Stimulated activated CD4-positive, alpha-beta T cell treated with anti-CD3 and anti-CD28 coated beads, Interleukin-2, amount 100 ng/mL, for 24 hours (primary cell): ENCODE measurements around the gene SMIM41.

Source experiments
- DNase-seq, 2 donors: peaks; one replicate each; pipeline ENCODE4 v3.0.0-alpha.2; 2020

Gene SMIM41

GRCh38 chr12:52052468-52053186 is 26.9 kb upstream of the SMIM41 start:
- peak; percentile 25 to 35 for DNase-seq

DNA sequence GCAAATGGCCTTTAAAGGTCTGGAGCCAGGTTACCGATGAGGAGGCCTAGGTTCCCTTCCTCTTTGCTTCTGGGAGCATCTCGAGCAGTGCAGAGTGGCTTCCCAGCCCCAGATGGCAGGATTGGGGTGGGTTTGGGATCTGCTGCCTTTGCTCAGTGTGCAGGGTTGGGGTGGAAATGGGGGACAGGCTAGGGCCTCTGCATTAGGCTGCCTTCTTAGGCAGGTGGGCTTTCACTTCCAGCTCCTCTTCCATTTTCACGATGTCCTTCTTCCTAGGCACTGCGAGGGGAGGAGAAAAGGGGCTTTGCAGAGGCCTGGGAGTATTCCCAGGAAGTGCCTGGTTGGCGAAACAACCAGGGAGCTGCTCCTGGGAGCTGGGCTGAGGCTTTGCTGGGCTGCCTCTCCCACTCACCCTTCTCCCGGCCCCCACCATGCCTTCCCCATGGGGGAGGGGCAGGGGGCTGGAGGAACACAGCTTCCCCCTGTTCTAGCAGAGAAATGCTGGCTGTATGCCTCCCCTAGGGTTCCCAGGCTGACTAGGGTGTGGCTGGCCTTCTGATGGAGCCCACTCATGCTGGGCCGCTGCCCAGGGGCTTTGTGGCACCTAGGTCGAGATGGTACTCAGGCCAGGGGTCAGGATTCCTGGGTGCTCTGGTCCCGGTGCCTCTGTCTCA is 25.8 kb upstream of the SMIM41 start:
- no peak for DNase-seq

DNA sequence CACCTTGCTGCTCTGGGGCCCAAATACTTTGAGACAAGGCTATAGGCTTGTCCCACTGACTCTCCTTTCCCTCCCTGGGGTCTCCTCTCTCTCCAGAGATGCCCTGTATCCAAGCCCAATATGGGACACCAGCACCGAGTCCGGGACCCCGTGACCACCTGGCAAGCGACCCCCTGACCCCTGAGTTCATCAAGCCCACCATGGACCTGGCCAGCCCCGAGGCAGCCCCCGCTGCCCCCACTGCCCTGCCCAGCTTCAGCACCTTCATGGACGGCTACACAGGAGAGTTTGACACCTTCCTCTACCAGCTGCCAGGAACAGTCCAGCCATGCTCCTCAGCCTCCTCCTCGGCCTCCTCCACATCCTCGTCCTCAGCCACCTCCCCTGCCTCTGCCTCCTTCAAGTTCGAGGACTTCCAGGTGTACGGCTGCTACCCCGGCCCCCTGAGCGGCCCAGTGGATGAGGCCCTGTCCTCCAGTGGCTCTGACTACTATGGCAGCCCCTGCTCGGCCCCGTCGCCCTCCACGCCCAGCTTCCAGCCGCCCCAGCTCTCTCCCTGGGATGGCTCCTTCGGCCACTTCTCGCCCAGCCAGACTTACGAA is 25.2 kb upstream of the SMIM41 start:
- DNase-seq: no peak

DNA sequence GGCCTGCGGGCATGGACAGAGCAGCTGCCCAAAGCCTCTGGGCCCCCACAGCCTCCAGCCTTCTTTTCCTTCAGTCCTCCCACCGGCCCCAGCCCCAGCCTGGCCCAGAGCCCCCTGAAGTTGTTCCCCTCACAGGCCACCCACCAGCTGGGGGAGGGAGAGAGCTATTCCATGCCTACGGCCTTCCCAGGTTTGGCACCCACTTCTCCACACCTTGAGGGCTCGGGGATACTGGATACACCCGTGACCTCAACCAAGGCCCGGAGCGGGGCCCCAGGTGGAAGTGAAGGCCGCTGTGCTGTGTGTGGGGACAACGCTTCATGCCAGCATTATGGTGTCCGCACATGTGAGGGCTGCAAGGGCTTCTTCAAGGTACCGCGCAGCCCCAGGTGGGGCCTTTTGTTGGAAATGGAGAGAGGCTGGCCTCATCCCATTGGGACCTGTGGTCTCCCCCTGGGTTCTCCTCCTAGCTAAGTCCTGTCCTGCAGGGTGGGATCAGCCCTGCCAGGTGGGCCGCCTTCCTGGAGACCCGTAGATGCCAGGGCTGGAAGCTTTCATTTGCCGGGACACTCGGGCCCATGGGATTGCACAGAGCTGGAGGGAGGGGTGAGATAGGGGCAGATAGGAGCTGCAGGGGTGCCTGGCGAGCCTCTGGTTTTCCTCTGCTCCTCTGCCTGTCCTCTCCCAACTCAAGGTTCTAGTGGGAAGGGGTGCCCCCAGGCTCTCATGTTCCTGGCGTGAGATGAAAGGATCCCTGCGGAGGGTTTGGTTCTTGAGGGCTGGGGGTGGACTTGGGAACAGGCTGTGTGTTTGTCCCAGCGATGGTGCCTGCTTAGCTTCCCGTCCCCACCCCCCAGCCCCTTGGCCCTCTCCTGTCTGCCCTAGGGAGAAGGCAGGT is 24.4 kb upstream of the SMIM41 start:
- DNase-seq: no peak

GRCh38 chr12:52055731-52056711 is 23.5 kb upstream of the SMIM41 start:
- no peak for DNase-seq

DNA sequence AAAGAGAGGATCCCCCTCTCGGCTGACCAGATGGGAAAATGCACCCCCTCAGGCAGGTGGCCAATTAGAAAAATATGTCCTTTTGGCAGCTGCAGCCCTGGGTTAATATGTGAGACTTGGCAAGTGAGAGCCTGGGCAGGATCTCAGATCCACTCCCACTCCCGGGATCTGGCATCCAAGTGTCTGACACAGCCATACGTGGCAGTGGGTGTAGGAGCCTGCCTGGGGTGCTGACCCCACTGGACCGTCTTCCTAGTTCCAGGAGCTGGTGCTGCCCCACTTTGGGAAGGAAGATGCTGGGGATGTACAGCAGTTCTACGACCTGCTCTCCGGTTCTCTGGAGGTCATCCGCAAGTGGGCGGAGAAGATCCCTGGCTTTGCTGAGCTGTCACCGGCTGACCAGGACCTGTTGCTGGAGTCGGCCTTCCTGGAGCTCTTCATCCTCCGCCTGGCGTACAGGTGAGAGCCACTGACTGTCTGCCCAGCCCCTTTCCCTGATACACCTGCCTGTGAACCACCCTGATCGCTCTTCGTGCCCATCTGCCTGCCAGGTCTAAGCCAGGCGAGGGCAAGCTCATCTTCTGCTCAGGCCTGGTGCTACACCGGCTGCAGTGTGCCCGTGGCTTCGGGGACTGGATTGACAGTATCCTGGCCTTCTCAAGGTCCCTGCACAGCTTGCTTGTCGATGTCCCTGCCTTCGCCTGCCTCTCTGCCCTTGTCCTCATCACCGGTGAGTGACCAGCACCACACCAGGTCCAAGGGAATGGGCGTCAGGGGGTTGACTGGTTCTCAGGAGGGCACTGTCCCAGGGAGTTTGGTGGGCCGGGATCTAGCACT is 22.5 kb upstream of the SMIM41 start:
- DNase-seq: no peak

DNA sequence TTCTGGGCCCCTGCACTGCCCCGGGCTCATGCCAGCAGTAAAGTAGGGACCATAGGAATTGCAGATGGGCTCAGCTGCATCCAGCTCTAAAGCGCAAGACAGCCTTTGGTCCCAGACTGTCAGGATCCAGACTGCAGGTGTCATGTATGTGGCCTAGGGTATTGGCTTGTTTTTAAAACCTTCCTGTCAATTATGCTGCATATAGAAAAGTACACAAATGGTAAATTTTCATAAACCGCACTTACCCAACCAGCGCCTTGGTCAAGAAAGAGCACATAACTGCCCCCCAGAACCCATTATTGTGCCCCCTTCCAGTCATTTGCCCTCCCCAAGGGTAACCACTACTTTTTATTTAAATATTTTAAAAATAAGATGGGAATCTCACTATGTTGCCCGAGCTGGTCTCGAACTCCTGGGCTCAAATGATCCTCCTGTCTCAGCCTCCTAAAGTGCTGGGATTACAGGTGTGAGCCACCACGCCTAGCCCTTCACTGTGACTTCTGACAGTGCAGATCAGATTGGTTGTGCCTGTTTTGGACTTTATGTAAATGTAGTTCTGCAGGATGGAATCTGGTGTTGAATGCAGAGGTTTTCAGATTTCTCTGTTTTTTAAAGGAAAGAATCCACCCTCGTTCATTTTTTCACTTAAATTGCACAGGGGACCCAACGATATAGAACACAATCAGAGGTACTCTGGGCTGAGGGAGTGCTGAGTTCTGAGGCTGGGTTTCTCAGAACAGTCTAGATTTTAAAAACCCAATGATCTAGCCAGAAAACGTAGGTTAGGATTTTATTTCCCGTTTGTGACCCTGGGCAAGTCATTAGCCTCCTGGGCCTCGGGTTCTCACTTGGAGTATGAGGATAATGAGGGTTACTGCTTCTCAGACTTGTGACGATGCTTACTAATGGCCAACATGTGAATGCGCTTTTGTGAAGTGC is 21.6 kb upstream of the SMIM41 start:
- no peak for DNase-seq

DNA sequence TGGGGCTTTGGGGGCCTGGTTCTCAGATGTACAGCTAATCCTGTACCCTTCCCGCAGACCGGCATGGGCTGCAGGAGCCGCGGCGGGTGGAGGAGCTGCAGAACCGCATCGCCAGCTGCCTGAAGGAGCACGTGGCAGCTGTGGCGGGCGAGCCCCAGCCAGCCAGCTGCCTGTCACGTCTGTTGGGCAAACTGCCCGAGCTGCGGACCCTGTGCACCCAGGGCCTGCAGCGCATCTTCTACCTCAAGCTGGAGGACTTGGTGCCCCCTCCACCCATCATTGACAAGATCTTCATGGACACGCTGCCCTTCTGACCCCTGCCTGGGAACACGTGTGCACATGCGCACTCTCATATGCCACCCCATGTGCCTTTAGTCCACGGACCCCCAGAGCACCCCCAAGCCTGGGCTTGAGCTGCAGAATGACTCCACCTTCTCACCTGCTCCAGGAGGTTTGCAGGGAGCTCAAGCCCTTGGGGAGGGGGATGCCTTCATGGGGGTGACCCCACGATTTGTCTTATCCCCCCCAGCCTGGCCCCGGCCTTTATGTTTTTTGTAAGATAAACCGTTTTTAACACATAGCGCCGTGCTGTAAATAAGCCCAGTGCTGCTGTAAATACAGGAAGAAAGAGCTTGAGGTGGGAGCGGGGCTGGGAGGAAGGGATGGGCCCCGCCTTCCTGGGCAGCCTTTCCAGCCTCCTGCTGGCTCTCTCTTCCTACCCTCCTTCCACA is 20.7 kb upstream of the SMIM41 start:
- no peak for DNase-seq

DNA sequence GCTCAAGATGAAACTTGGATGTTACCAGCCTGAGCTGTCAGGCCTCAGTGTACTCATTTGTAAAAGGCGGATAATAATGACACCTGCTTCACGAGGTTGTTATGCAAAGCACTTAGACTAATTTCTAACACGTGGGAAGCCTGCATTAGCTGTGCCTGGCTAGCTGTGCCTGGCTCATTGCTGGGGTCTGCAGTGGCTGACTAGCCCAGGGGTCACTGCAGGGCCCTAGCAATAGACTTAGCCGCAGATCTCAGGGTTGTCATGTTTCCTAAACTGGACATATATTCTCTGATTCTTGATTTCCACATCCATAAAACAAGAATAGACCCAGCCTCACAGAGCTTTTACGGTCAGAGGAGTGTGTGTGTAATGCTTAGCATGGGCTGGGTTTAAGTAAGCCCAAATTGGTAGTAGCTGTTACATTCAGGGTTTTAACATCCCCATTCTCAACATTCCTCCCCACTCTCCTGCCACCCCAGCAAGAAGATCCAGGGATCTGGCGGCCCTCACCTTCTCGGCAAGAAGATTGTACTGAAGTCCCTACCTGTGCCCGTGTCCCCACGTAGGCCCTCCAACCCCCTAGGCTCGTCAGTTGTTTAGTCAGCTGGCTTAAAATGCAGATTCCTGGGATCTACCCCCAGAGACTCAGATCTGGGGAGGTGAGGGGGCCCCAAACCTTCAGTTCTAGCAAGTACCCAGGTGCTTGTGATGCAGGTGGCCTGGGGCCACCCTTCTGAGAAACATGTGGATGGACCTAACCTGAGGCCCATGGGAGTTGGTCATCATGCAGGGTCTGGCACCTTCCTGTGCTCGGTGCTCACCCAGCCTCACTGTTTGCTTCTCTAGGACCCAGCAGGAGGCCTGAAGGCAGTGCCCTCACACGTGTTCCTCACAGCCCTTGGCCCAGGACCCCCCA is 19.7 kb upstream of the SMIM41 start:
- DNase-seq: no peak

DNA sequence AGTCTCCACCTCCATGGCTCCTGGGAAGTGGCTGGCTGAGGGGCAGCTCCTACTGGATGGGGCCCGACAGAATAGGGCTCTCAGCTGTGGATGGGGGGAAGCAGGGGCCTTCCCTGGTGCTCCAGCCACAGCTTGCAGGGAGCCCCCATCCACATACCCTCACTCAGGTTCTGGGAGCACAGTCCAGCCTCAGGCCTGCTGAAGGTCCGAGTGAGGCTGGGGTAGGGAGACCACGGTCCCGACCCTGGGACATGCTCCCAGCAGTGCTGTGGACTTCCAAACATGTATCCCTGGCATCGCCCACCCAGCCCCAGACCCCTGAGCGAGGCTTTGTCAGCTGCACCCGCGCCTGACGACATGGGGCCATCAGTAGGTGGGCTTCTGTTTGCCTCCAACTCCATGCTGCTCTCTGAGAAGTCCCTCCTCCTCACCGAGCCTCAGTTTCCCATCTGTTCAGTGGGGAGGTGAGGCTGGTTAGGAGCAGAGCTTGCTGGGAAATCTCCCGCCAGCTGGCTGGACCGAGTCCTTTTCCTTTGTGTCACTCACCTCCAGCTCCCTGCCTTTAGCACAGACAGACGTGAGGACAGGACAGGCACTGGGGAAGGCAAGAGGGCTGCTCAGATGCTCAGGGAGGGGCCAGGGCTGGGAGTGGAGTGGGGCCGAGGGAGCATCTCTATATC is 18.9 kb upstream of the SMIM41 start:
- DNase-seq: no peak

- no peak for DNase-seq
These were observed 17.9 kb upstream of the SMIM41 start for GRCh38 chr12:52061470-52062166.

- DNase-seq: no peak
These were observed 17.1 kb upstream of the SMIM41 start for GRCh38 chr12:52062167-52063081.

GRCh38 chr12:52063082-52063924 is 16.2 kb upstream of the SMIM41 start:
- no peak for DNase-seq

DNA sequence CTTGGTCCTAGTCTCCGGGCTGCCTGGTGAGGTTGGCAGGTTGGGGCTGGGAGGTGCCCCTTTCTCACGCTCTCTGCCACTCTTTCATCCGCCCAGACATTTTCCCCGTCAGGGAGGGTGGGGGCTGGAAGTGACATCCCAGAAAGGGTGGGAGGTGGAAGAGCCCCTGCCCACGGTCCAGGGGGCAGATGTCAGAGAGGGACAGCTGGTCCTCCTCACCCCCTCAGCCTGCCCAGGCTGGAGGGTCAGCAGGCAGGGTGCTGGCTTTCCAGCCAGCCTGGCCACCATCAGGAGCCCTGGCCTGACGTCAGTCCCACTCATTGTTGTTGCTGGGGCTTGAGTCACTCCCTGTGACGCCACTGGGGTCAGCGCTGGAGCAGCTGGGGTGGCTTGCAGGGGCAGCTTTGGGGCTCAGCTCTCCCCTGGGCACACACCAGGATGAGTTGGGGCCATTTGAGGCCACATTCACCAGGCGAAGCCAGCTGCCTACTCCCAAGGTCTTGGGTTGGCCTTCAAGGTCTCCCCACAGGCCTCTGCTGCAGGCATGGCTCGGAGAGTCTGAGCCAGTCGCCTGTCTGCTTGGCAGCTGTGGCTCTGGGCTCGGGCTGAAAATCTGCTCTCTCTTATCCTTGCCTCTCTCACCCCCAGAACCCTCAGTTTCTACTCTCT is 15.4 kb upstream of the SMIM41 start:
- DNase-seq: no peak
